Stimulated activated CD8-positive, alpha-beta memory T cell treated with anti-CD3 and anti-CD28 coated beads, Interleukin-12 subunit alpha, Interleukin-12 subunit beta, amount 100 ng/mL, for 24 hours (primary cell): ENCODE data around the gene SLC16A9.

ENCODE experiments used
- DNase-seq: peaks from one replicate; pipeline ENCODE4 v3.0.0-alpha.2; 2020; ENCODE audit errors: extremely low read depth

Gene SLC16A9

GRCh38 chr10:59719374-59719773, 9.7 kb upstream of the SLC16A9 start:
- no peak for DNase-seq

- DNase-seq, result no peak
Measured at GRCh38 chr10:59718257-59718656, 8.6 kb upstream of the SLC16A9 start.

- DNase-seq, result no peak
Measured at GRCh38 chr10:59713196-59713821, 3.7 kb upstream of the SLC16A9 start.

- no peak for DNase-seq
Measured at GRCh38 chr10:59711871-59712494, 2.3 kb upstream of the SLC16A9 start.

- DNase-seq, result no peak
Measured at GRCh38 chr10:59708816-59709394, 745 bp downstream of the SLC16A9 start.

- DNase-seq, result no peak
Measured at GRCh38 chr10:59706851-59707797, 2.5 kb downstream of the SLC16A9 start.

GRCh38 chr10:59705931-59706330, 3.7 kb downstream of the SLC16A9 start:
- DNase-seq, result no peak

- DNase-seq, result no peak
Measured at GRCh38 chr10:59704630-59705029, 5.0 kb downstream of the SLC16A9 start.

- DNase-seq, result no peak
Measured at GRCh38 chr10:59702347-59702746, 7.3 kb downstream of the SLC16A9 start.

GRCh38 chr10:59700709-59701108, 8.9 kb downstream of the SLC16A9 start:
- no peak for DNase-seq

- no peak for DNase-seq
Measured at GRCh38 chr10:59698326-59698725, 11.3 kb downstream of the SLC16A9 start.

- DNase-seq, result no peak
Measured at GRCh38 chr10:59695637-59696036, 14.0 kb downstream of the SLC16A9 start.

- DNase-seq, result no peak
Measured at GRCh38 chr10:59694936-59695335, 14.7 kb downstream of the SLC16A9 start.

GRCh38 chr10:59692113-59692512, 17.5 kb downstream of the SLC16A9 start:
- no peak for DNase-seq

- DNase-seq, result no peak
Measured at GRCh38 chr10:59688921-59689351, 20.7 kb downstream of the SLC16A9 start.

GRCh38 chr10:59687657-59688056, 22.0 kb downstream of the SLC16A9 start:
- no peak for DNase-seq

GRCh38 chr10:59684006-59684405, 25.6 kb downstream of the SLC16A9 start:
- DNase-seq, result no peak

GRCh38 chr10:59682986-59683937, 26.4 kb downstream of the SLC16A9 start:
- DNase-seq, result no peak

GRCh38 chr10:59680199-59680598, 29.5 kb downstream of the SLC16A9 start:
- DNase-seq, result no peak

- DNase-seq, result no peak
Measured at GRCh38 chr10:59678884-59679301, 30.8 kb downstream of the SLC16A9 start.

- no peak for DNase-seq
Measured at GRCh38 chr10:59677253-59677831, 32.3 kb downstream of the SLC16A9 start.
